ENCODE results near the gene JAK1. TPM values are rescaled to one million over a fixed set of nuclear protein-coding genes. Genes with fewer than 3 reads are reported as not detected.

JAK1 gene
- total and polyA plus RNA-seq, 9 of the 15 experiments (the other 6 are each of a cell fraction or from before 2014, with no cell fraction given) = 9.7 to 44.1 (median 42.5) TPM

DNA sequence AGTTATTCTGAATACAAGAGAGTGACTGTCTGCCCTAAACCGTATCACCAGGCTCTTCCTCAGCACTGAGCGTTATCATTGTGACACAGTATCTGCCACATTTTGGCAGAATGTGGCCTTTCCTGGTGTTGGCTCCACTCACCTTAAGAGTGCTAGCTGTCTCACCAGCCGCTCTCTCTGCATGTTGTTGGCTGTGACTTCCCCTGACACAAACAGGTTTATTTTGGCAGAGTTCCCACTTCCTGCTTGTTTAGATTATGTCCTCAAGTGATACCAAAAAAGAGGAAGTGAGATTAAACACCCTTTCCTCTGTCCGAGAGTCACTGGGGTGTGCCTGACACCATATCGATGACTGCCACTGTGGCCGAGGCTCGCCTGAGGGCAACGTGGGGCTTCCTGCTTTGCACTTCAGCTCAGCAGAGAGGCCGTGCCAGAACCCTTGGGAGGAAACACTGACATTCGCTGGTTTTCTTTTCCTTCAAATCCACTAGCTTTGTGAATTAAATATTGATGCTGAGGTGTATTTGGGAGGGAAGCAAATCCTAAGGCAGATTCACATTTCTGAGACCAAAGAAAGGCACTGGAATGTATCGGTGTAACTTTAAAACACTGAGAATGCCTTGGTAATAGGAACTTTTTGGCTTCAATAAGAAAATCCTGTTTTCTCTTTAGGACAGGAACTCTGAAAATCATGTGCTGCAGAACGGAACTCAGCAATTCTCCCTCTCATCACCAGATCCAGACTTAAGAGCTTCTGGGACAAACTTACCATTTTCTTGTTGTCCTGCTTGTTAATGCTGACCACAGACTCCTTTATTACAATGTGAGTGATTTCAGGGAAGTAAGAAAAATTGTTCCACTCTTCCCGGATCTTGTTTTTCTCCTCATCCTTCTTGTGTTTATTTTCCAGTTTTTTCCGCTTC, 102.1 kb downstream of the JAK1 start (continued):
- TF ChIP-seq MGA (IDR thresholded peaks at IDR 0.05) (peak; percentile 66), ZNF830 (CRISPR knock-in tag; IDR thresholded peaks at IDR 0.05) (0 out of 2 replicates have a peak, but pooled peaks have one; percentile 22), MAZ (CRISPR knock-in tag; conservative IDR thresholded peaks at IDR 0.05 in 1 of 2, IDR thresholded peaks at IDR 0.05 in 1 of 2) (peak in 1 of 2 experiments; percentile 62; a peak in 2 of 4 replicates), SMARCA5 (IDR thresholded peaks at IDR 0.05) (peak; percentile 95), ZNF197 (CRISPR knock-in tag; IDR thresholded peaks at IDR 0.05; ENCODE audit: low read depth) (no peak), MCM2 (IDR thresholded peaks at IDR 0.05; ENCODE audit: low read depth) (no peak), FOXA3 (CRISPR knock-in tag; conservative IDR thresholded peaks at IDR 0.05 in 1 of 2, IDR thresholded peaks at IDR 0.05 in 1 of 2) (peak; percentile 93 to 95), BCOR (IDR thresholded peaks at IDR 0.05) (peak; percentile 93), PCBP2 (IDR thresholded peaks at IDR 0.05; ENCODE audit: low read depth, low read length, poor library complexity, severe bottlenecking) (no peak), IFI16 (CRISPR knock-in tag; IDR thresholded peaks at IDR 0.05) (no peak), NONO (IDR thresholded peaks at IDR 0.05; ENCODE audit: low read depth in 2 of 2, low read length in 1 of 2) (0 out of 4 replicates have a peak, but pooled peaks of 1 of the 2 experiments have one; percentile 44), CREB1 (IDR thresholded peaks at IDR 0.05) (peak; percentile 72; the same call in 1 of the 2 replicates), CREB1 (CRISPR knock-in tag; IDR thresholded peaks at IDR 0.05) (peak; percentile 67; the same call in 1 of the 2 replicates), NR2C1 (IDR thresholded peaks at IDR 0.05) (no peak), NR2C1 (tag; IDR thresholded peaks at IDR 0.05) (no peak), SAP30 (IDR thresholded peaks at IDR 0.05; ENCODE audit: borderline replicate concordance, insufficient read depth, low read depth, low read length, poor library complexity, severe bottlenecking) (no peak)

All from K562 (cell line).